ENCODE results near the gene LIPK.
"Not testable (repeated sequence)": the region's sequence is repeated elsewhere in the genome, so short reads cannot be mapped to it uniquely, and the experiment has no call there.

Gene LIPK, protein sequence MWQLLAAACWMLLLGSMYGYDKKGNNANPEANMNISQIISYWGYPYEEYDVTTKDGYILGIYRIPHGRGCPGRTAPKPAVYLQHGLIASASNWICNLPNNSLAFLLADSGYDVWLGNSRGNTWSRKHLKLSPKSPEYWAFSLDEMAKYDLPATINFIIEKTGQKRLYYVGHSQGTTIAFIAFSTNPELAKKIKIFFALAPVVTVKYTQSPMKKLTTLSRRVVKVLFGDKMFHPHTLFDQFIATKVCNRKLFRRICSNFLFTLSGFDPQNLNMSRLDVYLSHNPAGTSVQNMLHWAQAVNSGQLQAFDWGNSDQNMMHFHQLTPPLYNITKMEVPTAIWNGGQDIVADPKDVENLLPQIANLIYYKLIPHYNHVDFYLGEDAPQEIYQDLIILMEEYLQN

DNA sequence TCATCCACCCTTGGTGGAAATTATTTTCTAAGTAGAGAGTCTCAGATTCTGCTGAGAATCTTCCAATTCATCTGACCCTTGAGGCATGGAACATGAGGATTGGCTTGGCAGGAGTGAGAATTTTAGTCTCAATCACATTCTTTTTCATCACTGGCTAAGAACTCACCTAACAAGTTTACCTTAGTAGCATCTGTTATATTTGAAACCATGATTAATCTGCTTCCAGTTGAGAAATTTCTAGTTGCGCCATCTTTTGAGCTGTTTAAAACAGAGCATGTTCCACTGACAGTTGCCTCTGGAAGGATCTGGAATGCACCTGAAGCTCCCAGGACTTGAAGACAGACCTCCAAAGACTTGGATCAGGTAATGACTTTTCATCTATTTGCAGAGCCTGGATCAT lies at the start of gene LIPK:
TSS of gene LIPK (plus strand) at position 292 of the 400 bp plus-strand sequence. CDS start 18,295 bp downstream, outside the sequence.
- FAIRE-seq, result no peak

DNA sequence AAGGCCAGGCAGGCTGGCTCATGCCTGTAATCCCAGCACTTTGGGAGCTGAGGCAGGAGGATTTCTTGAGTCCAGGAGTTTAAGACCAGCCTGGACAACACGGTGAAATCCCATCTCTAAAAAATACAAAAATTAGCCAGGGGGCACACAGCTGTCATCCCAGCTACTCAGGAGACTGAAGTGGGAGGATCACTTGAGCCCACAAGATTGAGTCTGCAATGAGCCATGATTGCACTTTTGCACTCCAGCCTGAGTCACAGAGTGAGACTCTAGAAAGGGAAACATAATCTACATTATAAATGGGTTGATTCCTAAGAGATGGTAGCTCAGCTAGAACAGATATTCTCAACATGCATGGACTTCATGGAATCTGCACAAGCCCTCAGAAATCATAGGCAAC lies 48.1 kb upstream of the LIPK start:
- no peak for FAIRE-seq

DNA sequence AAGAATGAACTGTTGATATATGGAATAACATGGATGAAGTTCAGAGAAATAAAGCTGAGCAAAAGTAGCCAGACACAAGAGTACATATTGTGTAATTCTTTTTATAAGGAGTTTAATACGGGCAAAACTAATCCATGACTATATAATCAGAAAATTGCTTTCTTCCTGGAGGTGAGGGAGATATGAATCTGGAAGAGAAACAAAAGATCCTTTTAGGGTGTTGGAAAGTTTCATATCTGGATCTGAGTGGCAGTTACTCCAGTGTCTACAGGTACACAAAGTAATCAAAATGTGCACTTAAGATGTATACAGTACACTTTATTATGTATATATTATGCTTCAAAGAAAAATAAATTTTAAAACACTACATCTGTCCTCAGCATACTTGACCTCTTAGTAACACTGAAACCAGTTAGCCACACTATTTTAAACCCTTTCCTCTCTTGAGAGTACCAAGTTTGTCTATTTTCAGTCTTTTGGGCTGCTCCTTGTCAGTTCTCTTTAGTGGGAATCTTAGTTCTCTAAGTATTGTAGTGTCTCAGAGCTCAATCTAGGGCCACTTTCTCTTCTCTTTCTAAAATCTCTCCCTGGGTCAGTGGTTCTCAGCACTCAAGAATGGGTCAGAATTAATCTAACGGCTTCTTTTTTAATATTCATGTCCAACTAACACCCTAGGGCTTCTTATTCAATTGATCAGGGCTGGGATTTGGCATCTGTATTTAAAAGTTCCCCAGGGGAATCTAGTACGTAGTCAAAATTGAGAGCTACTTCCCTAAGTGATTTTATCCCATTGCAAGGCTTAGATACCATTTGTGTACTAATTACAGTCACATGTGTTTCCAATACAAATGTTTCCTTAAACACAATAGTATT lies 46.1 kb upstream of the LIPK start:
- no peak for FAIRE-seq

DNA sequence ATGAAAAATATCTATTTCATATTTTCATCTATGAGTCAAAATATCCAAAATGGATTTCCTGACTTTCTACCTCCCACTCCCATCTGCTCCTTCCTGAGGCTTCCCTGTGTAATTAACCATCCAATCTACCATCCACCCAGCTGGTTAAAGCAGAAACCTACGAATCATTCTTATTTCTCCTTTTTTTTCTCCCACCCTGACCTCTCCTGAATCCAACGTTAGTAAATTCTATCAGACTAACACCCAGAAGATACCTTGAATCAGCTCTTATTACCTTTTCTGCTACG lies 45.5 kb upstream of the LIPK start:
- FAIRE-seq, result no peak

DNA sequence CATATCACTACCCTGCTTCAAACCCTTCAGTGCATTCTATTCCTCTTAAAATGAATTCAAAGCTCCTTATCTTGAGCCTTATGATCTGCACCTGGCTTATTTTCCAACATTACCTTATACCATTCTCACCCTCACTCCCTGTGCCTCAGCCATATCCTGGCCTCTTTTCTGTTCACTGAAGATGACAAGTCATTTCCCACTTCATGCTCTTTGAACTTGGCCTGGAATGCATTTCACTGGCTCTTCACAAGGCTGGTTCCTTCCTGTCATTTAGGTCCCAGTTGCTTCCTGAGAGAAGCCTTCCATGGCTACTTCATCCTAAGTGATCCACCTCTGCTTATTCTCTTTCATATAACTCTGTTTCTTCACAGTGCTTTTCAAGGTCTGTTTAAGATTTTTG lies 45.0 kb upstream of the LIPK start:
- FAIRE-seq, result no peak

DNA sequence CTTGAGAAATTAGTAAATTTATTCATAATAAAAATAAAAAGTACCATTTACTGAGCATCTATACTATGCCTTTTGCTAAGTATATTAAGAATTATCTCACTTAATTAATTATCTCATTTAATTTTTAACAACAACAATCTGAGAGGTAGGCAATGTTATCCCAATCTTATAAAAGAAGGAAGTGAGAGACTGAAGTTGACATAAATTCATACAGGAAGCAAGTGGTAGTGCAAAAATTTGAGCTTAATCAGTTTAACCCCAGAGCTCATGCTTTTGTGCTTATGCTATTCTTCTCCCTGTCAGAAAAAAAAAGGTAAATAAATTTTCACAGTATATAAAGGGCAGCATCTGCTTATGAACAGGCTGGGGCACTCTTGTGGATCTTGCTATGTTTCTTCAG lies 44.5 kb upstream of the LIPK start:
- FAIRE-seq, result no peak

DNA sequence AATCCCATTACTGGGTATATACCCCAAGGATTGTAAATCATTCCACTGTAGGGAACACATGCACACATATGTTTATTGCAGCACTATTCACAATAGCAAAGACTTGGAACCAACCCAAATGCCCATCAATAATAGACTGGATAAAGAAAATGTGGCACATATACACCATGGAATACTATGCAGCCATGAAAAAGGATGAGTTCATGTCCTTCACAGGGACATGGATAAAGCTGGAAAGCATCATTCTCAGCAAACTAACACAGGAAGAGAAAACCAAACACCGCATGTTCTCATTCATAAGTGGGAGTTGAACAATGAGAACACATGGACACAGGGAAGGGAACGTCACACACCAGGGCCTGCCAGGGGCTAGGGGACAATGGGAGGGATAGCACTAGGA lies 42.9 kb upstream of the LIPK start:
- FAIRE-seq, result not testable (repeated sequence)

DNA sequence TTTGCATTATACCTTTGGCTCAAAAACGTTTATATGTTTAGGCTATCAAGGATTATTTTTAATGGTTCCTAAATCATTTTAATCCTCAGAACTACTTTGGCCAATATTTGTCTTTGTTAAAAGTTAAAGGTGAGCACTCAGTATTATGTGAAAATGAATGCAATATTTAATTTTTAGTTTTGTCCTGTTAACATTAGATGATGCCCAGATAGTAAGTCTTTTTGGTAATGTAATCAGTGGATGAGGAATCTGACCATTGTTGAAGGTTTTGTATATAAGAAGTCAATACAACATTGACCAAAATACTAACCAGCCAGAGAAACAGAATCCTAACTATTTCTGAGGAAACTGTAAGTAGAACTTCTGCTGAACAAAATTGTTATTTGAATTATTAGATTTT lies 41.9 kb upstream of the LIPK start, which contains the start of gene LIPF:
TSS of gene LIPF (plus strand) at position 301 of the 400 bp plus-strand sequence. CDS start 2,856 bp downstream, outside the sequence.
- no peak for FAIRE-seq

DNA sequence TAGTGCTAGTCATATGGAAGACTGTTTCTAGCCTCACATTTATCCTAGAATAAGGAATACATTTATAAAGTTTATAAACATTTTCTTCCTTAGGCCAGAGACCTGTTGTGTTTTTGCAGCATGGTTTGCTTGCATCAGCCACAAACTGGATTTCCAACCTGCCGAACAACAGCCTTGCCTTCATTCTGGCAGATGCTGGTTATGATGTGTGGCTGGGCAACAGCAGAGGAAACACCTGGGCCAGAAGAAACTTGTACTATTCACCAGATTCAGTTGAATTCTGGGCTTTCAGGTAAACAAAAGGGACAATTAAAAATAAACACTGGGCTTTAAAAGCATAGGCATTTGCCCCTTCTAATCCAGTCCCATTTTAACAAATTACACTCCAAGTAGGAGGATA lies 37.6 kb upstream of the LIPK start:
- no peak for FAIRE-seq

DNA sequence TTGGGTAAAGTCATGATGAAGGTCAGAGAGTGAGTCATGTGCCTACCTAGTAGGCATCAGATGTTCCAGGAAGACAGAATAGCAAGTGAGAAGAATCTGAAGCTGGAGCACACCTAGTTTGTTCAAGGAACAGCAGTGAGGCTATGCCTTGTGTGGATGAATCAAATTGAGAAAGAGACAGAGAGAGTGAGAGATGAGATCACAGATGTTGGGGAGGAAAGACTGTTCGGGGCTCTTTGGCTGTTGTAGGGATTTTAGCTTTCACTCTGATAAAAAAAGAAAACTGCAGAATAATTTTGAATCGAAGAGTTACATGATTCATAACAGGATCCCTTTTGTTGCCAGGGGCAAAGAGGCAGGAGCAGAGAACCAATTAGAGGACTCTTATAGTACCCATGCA lies 35.6 kb upstream of the LIPK start:
- FAIRE-seq, result no peak

DNA sequence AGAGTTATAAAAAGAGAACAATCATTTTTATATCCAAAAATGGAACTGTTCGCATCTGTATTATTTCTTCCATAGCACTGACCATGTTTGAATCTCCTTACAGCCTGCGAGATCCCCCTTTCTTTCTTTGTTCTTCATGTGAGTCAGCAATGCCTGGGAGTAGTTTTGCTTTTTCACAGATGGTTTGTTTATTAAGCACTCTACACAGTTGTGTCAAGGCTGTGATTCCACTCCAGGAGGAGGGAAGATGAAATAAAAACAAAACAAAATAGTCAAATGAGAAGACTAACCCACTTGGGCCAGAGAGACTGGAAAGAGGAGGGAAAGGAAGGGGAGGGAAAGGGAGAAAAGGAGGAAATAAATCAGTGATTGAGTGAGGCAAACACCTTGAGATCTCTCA lies 34.0 kb upstream of the LIPK start:
- no peak for FAIRE-seq

DNA sequence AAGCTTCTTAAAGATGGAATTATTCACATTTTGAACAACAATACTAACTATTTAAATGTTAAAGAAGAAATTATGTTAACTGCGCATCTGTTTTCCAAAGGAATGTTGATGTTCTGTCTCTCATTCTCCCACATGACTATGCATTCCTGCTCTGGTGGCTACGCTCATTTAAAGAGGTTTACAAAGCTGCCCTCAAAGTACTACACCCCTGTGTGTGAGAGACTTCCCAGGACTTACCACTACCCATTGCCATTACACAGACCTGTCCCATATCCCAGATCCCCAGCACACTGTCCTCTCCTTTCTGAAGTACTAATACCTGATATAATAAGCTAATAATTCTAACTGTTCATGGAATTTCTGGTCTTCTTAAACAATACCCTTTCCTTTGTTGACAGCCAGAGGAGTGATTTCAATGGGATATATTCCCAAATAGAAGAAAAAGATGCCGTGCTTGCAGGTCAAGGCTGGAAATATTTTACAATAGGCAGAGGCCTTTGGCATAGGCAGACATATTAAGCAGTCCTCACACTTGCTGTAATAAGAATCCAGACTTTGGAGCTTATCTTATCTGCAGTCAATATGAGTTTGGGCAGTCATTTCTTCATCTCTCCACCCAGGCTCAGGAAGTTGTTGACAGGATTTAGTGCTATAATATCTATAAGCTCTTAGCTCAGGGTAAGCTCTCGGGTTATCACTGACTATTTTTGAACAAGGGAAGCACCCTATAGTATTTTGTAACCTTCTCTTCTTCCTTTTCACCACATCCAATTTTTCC lies 29.6 kb upstream of the LIPK start:
- FAIRE-seq, result no peak

DNA sequence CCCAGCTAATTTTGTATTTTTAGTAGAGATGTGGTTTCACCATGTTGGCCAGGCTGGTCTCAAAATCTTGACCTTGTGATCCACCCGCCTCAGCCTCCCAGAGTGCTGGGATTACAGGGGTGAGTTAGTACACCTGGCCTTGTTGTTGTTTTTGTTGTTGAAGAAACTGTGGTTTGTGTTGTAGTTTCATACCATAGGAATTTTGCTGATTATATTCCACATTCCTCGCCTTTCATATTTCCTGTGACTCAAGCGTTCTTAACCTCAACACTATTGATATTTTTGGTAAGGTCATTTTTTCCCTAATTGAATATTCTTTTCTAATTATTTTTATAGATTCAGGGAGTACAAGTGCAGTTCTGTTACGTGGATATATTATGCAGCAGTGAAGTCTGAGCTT lies 25.1 kb upstream of the LIPK start:
- no peak for FAIRE-seq

DNA sequence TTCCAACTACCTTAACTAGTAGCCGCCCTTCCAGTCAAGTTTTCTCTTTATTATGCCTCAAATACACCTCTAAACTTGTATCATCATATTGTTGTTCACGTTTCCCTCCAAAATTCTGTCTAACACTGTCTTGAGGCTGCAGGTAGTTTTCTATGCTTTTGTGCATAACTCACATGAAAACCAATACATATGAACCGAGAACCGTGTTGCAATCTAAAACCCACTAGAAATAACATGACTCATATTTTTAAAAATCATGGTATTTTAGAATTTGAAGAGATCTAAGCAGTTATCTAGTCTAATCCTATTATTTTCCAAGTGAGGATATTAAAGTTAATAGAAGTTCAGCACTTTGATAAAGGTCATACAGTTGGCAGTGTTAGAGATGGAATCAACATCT lies 23.6 kb upstream of the LIPK start:
- no peak for FAIRE-seq

DNA sequence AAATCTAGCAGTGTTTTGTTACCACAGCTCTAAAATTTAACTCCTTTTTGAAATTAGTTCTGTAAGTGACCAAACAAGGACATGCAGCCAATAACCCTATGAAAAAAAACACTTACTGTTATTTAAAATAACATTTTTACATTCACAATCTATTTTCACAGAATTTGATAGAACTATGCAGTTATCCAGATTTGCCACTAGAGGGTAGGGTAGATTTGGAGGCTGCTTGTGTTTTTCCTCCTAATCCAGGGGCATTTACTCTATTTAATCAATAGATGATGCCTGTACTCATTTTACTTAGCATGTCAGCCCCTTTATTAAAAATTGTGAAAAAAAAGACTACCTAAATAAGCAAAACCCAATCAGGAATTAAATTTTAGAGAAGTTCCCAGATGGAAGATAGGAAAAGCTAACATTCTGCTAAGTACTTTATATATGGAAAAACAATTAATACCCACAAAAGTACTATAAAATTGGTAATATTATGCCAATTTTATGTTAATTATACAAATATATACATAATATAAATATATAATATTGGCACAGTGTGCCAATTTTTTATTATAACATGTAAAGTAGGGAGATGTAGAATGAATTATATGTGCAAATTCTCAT lies 18.1 kb upstream of the LIPK start:
- FAIRE-seq, result peak; percentile 90

DNA sequence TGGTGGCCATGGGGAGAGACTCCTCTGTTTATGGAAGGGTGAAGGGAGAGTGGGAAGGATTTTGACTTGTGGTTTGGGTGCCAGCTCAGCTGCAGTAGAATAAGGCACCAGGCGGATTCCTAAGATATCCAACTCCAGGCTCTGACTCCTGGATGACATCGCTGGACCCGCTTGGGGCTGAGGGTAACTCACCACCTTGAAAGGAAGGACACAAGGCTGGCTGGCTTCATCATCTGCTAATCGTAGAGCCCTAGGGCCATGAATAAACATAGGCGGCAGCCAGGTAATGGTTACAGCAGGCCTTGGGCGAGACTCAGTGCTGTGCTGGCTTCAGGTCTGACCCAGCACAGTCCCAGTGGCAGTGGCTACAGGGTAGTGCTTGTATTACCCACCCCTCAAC lies 16.7 kb upstream of the LIPK start:
- no peak for FAIRE-seq

DNA sequence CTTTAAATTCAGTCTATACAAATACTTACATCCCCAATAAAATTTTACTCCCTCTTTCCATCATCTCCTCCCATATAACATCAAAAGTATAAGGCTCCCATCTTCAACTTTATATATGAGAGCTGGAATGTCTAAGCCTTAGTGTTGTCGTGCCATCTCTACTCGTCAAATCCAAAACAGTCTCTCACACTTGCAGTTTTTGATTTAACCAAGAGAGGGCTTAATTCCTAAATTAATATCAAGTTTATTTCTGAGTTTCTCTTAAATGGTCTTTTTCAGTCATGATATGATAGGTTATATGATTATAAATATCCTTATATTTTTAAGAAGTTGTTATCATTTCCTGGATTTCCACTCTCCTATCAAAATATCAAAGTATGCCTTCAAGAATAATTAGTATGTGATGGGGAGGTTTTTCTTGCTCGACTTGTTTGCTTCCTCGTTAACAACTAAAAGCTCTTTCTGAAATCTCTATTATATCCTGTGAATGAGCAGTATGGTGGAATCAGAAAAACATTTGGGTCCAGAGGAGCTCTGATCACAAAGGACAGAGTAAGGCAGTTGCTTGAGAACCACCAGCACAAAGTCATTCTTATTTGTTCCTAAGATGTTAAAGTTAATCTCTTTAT lies 12.5 kb upstream of the LIPK start:
- peak; percentile 84 for FAIRE-seq

DNA sequence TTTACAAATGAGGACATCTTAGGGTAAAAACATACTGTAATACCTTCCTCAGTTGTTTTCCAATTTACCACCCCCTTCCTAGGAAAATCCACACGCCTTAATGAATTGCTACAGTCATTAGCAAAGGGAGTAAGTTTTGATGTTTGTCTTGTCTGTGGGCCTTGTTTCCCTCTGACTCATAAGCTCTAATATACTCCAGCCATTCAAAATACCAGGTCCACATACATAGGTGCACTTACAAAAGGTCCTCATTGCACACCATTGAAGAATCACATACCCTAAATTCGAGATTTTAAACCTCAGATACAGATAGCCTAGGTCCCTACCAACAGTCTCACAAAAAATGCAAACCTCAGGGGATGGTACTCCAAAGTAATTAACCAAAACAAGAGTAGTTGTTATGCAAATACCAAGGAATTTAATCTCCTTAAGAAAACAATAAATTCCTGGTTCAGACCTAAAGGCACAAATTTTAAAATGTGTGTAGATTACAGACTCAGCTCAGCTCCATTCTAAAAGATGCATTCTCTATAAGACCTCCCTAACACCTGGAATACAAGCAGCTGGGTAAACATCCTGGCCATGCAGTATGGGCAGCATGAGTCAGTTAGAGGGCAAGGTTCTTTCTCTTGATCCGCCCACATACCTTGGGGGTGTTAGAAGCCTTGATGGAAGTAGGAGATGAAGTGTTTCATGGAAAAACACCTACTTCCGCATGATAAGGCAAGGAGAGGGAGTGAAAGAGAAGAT lies 3.0 kb upstream of the LIPK start:
- no peak for FAIRE-seq

DNA sequence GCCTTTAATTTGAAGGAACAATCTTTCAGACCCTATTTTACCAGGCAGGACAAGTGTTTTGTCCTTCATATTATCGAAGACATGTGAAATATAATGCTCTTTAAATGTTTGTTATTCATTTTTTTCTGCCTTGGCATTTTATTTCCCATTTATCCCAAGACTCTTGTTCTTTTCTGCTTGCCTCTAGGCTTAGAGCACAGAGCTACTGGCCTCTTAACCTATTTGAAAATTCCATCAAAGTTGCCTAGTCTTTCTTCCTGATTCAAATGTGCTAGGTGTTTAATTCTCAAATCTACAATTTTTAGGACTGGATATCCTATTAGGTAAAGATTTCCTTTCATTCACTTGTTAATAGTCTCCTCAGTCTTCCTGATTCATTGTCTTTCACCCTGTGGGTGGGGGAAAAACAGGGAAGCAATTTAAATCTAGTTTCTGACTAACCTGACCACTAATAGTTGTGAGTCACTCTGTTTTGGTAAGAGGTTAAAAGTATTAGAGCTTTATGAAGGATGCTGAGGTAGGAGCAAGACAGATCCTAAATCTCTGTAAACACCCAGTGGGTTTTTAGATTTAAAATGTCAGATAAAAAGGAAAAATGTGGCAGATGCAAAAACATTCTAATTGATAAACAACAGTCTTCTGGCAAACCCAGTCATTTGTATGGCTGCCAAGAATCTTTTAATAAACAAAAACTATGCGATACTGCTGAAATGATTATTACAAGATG lies 1.5 kb downstream of the LIPK start:
- FAIRE-seq, result no peak

DNA sequence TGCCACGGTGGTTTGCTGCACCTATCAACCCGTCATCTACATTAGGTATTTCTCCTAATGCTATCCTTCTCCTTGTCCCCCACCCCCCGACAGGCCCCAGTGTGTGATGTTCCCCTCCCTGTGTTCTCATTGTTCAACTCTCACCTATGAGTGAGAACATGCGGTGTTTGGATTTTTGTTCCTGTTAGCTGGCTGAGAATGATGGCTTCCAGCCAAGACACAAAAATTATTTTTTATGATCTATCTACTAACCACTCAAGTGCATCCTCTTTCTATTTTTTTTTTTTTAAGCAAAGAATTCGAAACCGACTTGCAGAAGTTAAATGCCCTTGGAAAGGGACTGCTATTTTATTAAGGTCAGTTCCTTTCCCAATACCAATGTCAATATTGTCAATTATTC lies 3.3 kb downstream of the LIPK start:
- not testable (repeated sequence) for FAIRE-seq

DNA sequence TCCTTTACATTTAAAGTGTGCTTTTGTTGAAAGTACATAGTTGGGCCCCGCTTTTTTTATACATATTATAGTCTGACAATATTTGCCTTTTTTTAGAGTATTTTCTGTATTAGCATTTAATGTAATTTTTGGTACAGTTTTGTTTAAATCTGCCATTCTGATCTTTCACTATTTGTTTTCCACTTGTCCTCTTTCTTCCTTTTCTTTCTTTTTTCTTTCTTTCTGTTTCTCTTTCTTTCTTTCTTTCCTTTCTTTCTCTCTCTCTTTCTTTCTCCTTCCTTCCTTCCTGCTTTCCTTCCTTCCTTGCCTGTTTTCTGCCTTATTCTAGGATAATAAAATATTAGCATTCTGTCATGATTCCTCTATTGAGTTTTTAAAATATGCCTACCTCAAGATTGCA lies 9.5 kb downstream of the LIPK start:
- FAIRE-seq, result no peak
